ENCODE measurements around the gene PCCA. TPM values are rescaled to one million over a fixed set of nuclear protein-coding genes. Genes with fewer than 3 reads are reported as not detected.

Gene PCCA
- total RNA-seq, 1 experiment from 2014 or later, result 39.9 TPM

- H3K4me1 Mint-ChIP-seq (ENCODE audit: low read depth, unreplicated experiment), result no peaks in the 10 kb centered on the region
- no peaks in the 10 kb centered on the region for H3K36me3 Mint-ChIP-seq (ENCODE audit: insufficient read depth, unreplicated experiment)
- H3K9me3 Mint-ChIP-seq (ENCODE audit: unreplicated experiment), result no peaks in the 10 kb centered on the region
- Histone ChIP-seq H3K27me3 (replicated peaks; ENCODE audit: control insufficient read depth, insufficient read depth, low read length) (no peaks in the 10 kb centered on the region), H3K4me1 (no peaks in the 10 kb centered on the region), H3K36me3 (ENCODE audit: control insufficient read depth, insufficient read depth, low read length) (no peaks in the 10 kb centered on the region), H3K9me3 (no peaks in the 10 kb centered on the region), H3K4me3 (ENCODE audit: low read depth, low read length) (no peak overlapping the region)
- H3K27ac Mint-ChIP-seq (ENCODE audit: unreplicated experiment), result no peak overlapping the region
- H3K4me3 Mint-ChIP-seq (ENCODE audit: unreplicated experiment), result no peak overlapping the region
- BruUV-seq (replicated peaks), result no TSS peak
- TF ChIP-seq CTCF (IDR thresholded peaks at IDR 0.05; ENCODE audit: insufficient read depth in 1 of 2, low read depth in 1 of 2, low read length in 1 of 2, severe bottlenecking in 1 of 2, unreplicated experiment in 1 of 2), result no peak
- H3K27me3 Mint-ChIP-seq (ENCODE audit: insufficient read depth, unreplicated experiment), result no peaks in the 10 kb centered on the region
- ChIA-PET CTCF (no interaction called here), POLR2A (no interaction called here)
- no peak for DNase-seq
- intact Hi-C loops (cut with micrococcal nuclease; ENCODE audit: unreplicated experiment), result no loop called here
Measured at GRCh38 chr13:100208002-100208401, 119.1 kb downstream of the PCCA start.

- H3K4me3 Mint-ChIP-seq (ENCODE audit: unreplicated experiment), result no peak overlapping the region
- BruUV-seq (replicated peaks), result no TSS peak
- Histone ChIP-seq H3K27me3 (replicated peaks; ENCODE audit: control insufficient read depth, insufficient read depth, low read length) (no peaks in the 10 kb centered on the region), H3K9me3 (no peaks in the 10 kb centered on the region), H3K4me1 (no peaks in the 10 kb centered on the region), H3K4me3 (ENCODE audit: low read depth, low read length) (no peak overlapping the region), H3K36me3 (ENCODE audit: control insufficient read depth, insufficient read depth, low read length) (no peaks in the 10 kb centered on the region)
- H3K9me3 Mint-ChIP-seq (ENCODE audit: unreplicated experiment), result no peaks in the 10 kb centered on the region
- H3K36me3 Mint-ChIP-seq (ENCODE audit: insufficient read depth, unreplicated experiment), result no peaks in the 10 kb centered on the region
- TF ChIP-seq CTCF (IDR thresholded peaks at IDR 0.05; ENCODE audit: insufficient read depth in 1 of 2, low read depth in 1 of 2, low read length in 1 of 2, severe bottlenecking in 1 of 2, unreplicated experiment in 1 of 2), result no peak
- no peak for DNase-seq
- H3K27ac Mint-ChIP-seq (ENCODE audit: unreplicated experiment), result no peak overlapping the region
- H3K27me3 Mint-ChIP-seq (ENCODE audit: insufficient read depth, unreplicated experiment), result no peaks in the 10 kb centered on the region
- CTCF ChIA-PET, result interaction anchor here (0.6 kb wide), 1 partner anchor 193 kb away, joined by 3 read pairs; no protein-coding TSS in a partner anchor
- intact Hi-C loops (cut with micrococcal nuclease; ENCODE audit: unreplicated experiment), result no loop called here
- POLR2A ChIA-PET, result no interaction called here
- H3K4me1 Mint-ChIP-seq (ENCODE audit: low read depth, unreplicated experiment), result no peaks in the 10 kb centered on the region
Measured at GRCh38 chr13:100208626-100209025, 119.7 kb downstream of the PCCA start.

- intact Hi-C loops (cut with micrococcal nuclease; ENCODE audit: unreplicated experiment), result no loop called here
- H3K4me3 ChIP-seq (ENCODE audit: low read depth, low read length), result no peak overlapping the region
- no peak for TF ChIP-seq CTCF (IDR thresholded peaks at IDR 0.05; ENCODE audit: insufficient read depth in 1 of 2, low read depth in 1 of 2, low read length in 1 of 2, severe bottlenecking in 1 of 2, unreplicated experiment in 1 of 2)
- ChIA-PET CTCF (interaction anchor here (0.5 kb wide), 1 partner anchor 308 kb away, joined by 3 read pairs; no protein-coding TSS in a partner anchor), POLR2A (no interaction called here)
- H3K36me3 ChIP-seq (ENCODE audit: control insufficient read depth, insufficient read depth, low read length), result no peaks in the 10 kb centered on the region
- no peaks in the 10 kb centered on the region for H3K27me3 ChIP-seq (replicated peaks; ENCODE audit: control insufficient read depth, insufficient read depth, low read length)
- H3K4me1 ChIP-seq, result peaks cover 4% of the 10 kb centered on the region; the same call in 1 of the 2 replicates
- BruUV-seq (replicated peaks), result no TSS peak
- peaks cover 7% of the 10 kb centered on the region for H3K9me3 Mint-ChIP-seq (ENCODE audit: unreplicated experiment)
- H3K27me3 Mint-ChIP-seq (ENCODE audit: insufficient read depth, unreplicated experiment), result no peaks in the 10 kb centered on the region
- H3K4me1 Mint-ChIP-seq (ENCODE audit: low read depth, unreplicated experiment), result peaks cover 6% of the 10 kb centered on the region
- no peaks in the 10 kb centered on the region for H3K36me3 Mint-ChIP-seq (ENCODE audit: insufficient read depth, unreplicated experiment)
- DNase-seq, result no peak
- H3K4me3 Mint-ChIP-seq (ENCODE audit: unreplicated experiment), result no peak overlapping the region
- no peak overlapping the region for H3K27ac Mint-ChIP-seq (ENCODE audit: unreplicated experiment)
- no peaks in the 10 kb centered on the region for H3K9me3 ChIP-seq
Measured at GRCh38 chr13:100209857-100210825, 121.2 kb downstream of the PCCA start.
